Gastrocnemius medialis (tissue), 4 donors: ENCODE results near the gene TESK1. TPM values are rescaled to one million over a fixed set of nuclear protein-coding genes. Genes with fewer than 3 reads are reported as not detected.
A peak's percentile ranks its signal among the peaks of the same experiment; 100 is the strongest.

ENCODE experiments used
- ATAC-seq, 2 donors: fragments of 150-250 bp; one replicate each; pipeline ENCODE4 v1.9.1; 2016
- DNase-seq, 2 donors: peaks; one replicate each; pipeline ENCODE4 v3.0.0-alpha.2; 2019
- H3K27ac ChIP-seq, 4 donors: fragments of 200-600 bp; sonication (generic); 1 replicate in 1 of 4; 2 replicates in 3 of 4; pipeline ENCODE4 v1.5.1; 2016 to 2018; ENCODE audit warnings: mild to moderate bottlenecking in 2 of 4, moderate library complexity in 1 of 4
- H3K27me3 ChIP-seq, 3 donors: fragments of 200-600 bp; sonication (generic) in 2 of 3; 1 replicate in 1 of 3; 2 replicates in 2 of 3; pipeline versions ENCODE4 v1.5.1 to v1.6.0; 2016 to 2019; ENCODE audit warnings: mild to moderate bottlenecking in 1 of 3, moderate library complexity in 1 of 3
- H3K36me3 ChIP-seq, 2 donors: fragments of 200-600 bp; sonication (generic) in 1 of 2; one replicate each; pipeline ENCODE4 v1.5.1; 2017 to 2018
- H3K4me1 ChIP-seq, 2 donors: fragments of 200-600 bp; sonication (generic) in 1 of 2; one replicate each; pipeline ENCODE4 v1.5.1; 2016 to 2017; ENCODE audit warnings: mild to moderate bottlenecking in 2 of 2
- H3K4me3 ChIP-seq, 4 donors: fragments of 200-600 bp; sonication (generic) in 3 of 4; 1 replicate in 1 of 4; 2 replicates in 3 of 4; pipeline ENCODE4 v1.5.1; 2016 to 2019; ENCODE audit warnings: mild to moderate bottlenecking in 2 of 4
- H3K9me3 ChIP-seq, 3 donors: fragments of 200-600 bp; sonication (generic) in 2 of 3; 1 replicate in 1 of 3; 2 replicates in 2 of 3; pipeline ENCODE4 v1.5.1; 2016 to 2019
- POLR2A ChIP-seq, 2 donors: fragments of 450-650 bp; IDR thresholded peaks; one replicate each; pipeline ENCODE4 v1.6.1; 2017; ENCODE audit warnings: antibody characterized with exemption in 2 of 2, mild to moderate bottlenecking in 2 of 2, moderate library complexity in 2 of 2
- in situ Hi-C, 4 donors: fragments of 200-750 bp; cut with MboI; loops; one replicate each; pipeline versions ENCODE4 v1.15.0 to v1.8.0; 2017; ENCODE audit warnings: low sequenced_read_pairs in 4 of 4
- intact Hi-C: fragments of 100-400 bp; cut with DNase I; formaldehyde crosslinking; loops from one replicate; pipeline ENCODE4 v1.15.1; 2023; ENCODE audit warnings: low total_unique reads
- total RNA-seq, 4 donors: library from RNA; depleted of rRNA; stranded (reverse); fragments of >200 nt; gene quantifications; one replicate each; pipeline versions ENCODE4 v1.1.0 to v1.2.3, GENCODE V29; 2016
- TF ChIP-seq, protein P1 (sequence below), 5 experiments: fragments of 450-650 bp in 3 of 5; fragments of 200-600 bp in 2 of 5; sonication (generic) in 2 of 5; IDR thresholded peaks in 4 of 5; conservative IDR thresholded peaks in 1 of 5; 1 replicate in 4 of 5; 2 replicates in 1 of 5; pipeline ENCODE4 v1.5.1; 2016 to 2019; ENCODE audit warnings: antibody characterized with exemption in 5 of 5, mild to moderate bottlenecking in 3 of 5, moderate library complexity in 3 of 5

TESK1 gene
- total RNA-seq, 4 donors from 2014 or later = 48.1 to 108 (median 65.4) TPM

DNA sequence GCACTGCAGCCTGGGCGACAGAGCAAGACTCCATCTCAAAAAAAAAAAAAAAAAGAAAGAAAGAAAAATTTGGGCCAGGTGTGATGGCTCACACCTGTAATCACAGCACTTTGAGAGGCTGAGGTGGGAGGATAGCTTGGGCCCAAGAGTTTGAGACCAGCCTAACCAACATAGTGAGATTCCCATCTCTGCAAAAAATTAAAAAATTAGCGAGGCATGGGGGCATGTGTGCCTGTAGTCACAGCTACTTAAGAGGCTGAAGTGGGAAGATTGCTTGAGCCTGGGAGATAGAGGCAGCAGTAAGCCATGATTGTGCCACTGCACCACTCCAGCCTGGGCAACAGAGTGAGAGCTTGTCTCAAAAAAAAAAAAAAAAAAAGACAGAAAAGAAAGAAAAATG, 48.5 kb downstream of the TESK1 start:
- Histone ChIP-seq H3K36me3 (no peaks in the 10 kb centered on the region), H3K4me1 (peaks cover 0 to 6% of the 10 kb centered on the region in 2 donors), H3K27ac (no peak overlapping the region), H3K9me3 (no peaks in the 10 kb centered on the region), H3K4me3 (no peak overlapping the region), H3K27me3 (no peaks in the 10 kb centered on the region)
- intact Hi-C loops (loop anchor here (10.0 kb wide), 1 partner anchor 659 kb away; no protein-coding TSS in a partner anchor), in situ Hi-C loops (loop anchor here in 1 of 4 donors (25.0 kb wide), 1 partner anchor 91 kb away; a partner anchor contains a TSS)
- no peak for ATAC-seq
- no peak for TF ChIP-seq POLR2A (IDR thresholded peaks at IDR 0.05)
- TF ChIP-seq, protein P1, sequence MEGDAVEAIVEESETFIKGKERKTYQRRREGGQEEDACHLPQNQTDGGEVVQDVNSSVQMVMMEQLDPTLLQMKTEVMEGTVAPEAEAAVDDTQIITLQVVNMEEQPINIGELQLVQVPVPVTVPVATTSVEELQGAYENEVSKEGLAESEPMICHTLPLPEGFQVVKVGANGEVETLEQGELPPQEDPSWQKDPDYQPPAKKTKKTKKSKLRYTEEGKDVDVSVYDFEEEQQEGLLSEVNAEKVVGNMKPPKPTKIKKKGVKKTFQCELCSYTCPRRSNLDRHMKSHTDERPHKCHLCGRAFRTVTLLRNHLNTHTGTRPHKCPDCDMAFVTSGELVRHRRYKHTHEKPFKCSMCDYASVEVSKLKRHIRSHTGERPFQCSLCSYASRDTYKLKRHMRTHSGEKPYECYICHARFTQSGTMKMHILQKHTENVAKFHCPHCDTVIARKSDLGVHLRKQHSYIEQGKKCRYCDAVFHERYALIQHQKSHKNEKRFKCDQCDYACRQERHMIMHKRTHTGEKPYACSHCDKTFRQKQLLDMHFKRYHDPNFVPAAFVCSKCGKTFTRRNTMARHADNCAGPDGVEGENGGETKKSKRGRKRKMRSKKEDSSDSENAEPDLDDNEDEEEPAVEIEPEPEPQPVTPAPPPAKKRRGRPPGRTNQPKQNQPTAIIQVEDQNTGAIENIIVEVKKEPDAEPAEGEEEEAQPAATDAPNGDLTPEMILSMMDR (IDR thresholded peaks at IDR 0.05 in 4 of 5, conservative IDR thresholded peaks at IDR 0.05 in 1 of 5) = no peak
- DNase-seq = no peak

GRCh38 chr9:35656348-35656747, 51.3 kb downstream of the TESK1 start:
- H3K36me3 ChIP-seq = peaks cover 0 to 12% of the 10 kb centered on the region in 2 donors
- ATAC-seq = no peak
- no peaks in the 10 kb centered on the region for H3K9me3 ChIP-seq
- in situ Hi-C loops (loop anchor here in 1 of 4 donors (25.0 kb wide), 1 partner anchor 94 kb away; a partner anchor contains a TSS), intact Hi-C loops (loop anchor here (2.0 to 10.0 kb wide), 3 partner anchors 52 to 662 kb away; partner anchors contain the start of genes SPAG8 and TESK1)
- TF ChIP-seq, protein P1 (IDR thresholded peaks at IDR 0.05 in 4 of 5, conservative IDR thresholded peaks at IDR 0.05 in 1 of 5) = no peak
- TF ChIP-seq POLR2A (IDR thresholded peaks at IDR 0.05) = no peak
- H3K27ac ChIP-seq = peak overlapping the region; percentile 92 to 97 (median 96)
- H3K27me3 ChIP-seq = no peaks in the 10 kb centered on the region
- H3K4me3 ChIP-seq = no peak overlapping the region
- no peak for DNase-seq
- H3K4me1 ChIP-seq = peaks cover 24 to 29% of the 10 kb centered on the region in 2 donors

DNA sequence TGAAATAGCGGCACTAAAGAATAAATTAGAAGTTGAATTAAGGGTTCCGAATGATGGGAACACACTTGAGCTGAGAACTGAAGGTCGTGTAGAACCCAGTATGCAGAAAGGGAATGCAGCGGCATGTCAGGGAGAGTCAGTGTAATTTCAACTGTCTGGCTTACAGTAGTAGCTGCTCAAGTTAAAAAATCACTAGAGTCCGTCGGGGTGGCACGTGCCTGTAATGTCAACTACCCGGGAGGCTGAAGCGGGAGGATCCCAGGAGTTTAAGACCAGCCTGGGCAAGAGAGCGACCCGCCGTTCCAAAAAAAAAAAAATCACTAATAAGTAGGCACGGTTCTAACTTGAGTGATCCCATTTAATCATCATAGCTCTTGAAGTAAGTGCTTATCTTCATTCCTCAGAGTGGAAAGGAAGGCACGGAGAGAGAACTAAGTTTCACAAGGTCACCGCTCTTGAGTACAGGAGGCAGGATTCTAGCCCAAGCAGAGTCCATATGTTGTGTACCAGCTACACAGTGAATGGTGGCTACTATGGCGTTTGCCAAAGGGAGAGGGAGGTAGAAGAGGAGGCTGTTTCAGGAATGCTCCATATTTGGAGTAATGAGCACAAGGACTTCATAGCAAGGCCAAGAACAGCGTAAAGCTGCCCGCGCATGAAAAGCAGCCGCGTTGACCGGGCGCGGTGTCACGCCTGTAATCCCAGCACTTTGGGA, 51.9 kb downstream of the TESK1 start:
- Histone ChIP-seq H3K4me1 (peaks cover 28 to 29% of the 10 kb centered on the region in 2 donors), H3K4me3 (peak overlapping the region; percentile 59 to 84 (median 80)), H3K27ac (peak overlapping the region; percentile 92 to 97 (median 96)), H3K27me3 (no peaks in the 10 kb centered on the region), H3K36me3 (peaks cover 0 to 12% of the 10 kb centered on the region in 2 donors), H3K9me3 (no peaks in the 10 kb centered on the region)
- intact Hi-C loops = loop anchor here (1.0 to 10.0 kb wide), 4 partner anchors 11 to 662 kb away; partner anchors contain the start of genes SPAG8 and TESK1
- no peak for TF ChIP-seq POLR2A (IDR thresholded peaks at IDR 0.05)
- TF ChIP-seq, protein P1 (IDR thresholded peaks at IDR 0.05 in 4 of 5, conservative IDR thresholded peaks at IDR 0.05 in 1 of 5) = no peak
- DNase-seq = no peak
- in situ Hi-C loops = loop anchor here in 1 of 4 donors (25.0 kb wide), 1 partner anchor 95 kb away; a partner anchor contains a TSS
- peak; percentile 6 to 10 for ATAC-seq

- in situ Hi-C loops (loop anchor here in 1 of 4 donors (25.0 kb wide), 1 partner anchor 95 kb away; a partner anchor contains a TSS), intact Hi-C loops (loop anchor here (1.0 to 10.0 kb wide), 7 partner anchors 11 to 663 kb away; partner anchors contain the start of genes CREB3, SPAG8, TESK1 and TLN1)
- Histone ChIP-seq H3K9me3 (no peaks in the 10 kb centered on the region), H3K4me3 (peak within 1 kb of the TSS; percentile 79 to 85 (median 82)), H3K4me1 (peaks cover 28 to 29% of the 10 kb centered on the region in 2 donors), H3K27ac (peak within 1 kb of the TSS; percentile 92 to 97 (median 96)), H3K36me3 (peaks cover 0 to 12% of the 10 kb centered on the region in 2 donors), H3K27me3 (no peaks in the 10 kb centered on the region)
- peak; percentile 56 to 61 for TF ChIP-seq POLR2A (IDR thresholded peaks at IDR 0.05)
- TF ChIP-seq, protein P1 (IDR thresholded peaks at IDR 0.05 in 4 of 5, conservative IDR thresholded peaks at IDR 0.05 in 1 of 5) = peak; percentile 44 to 56 (median 52)
- DNase-seq (peak; percentile 97 to 98), ATAC-seq (peak; percentile 91 to 96)
These were observed 52.6 kb downstream of the TESK1 start, which contains the start of gene RMRP for GRCh38 chr9:35657546-35658136. RMRP (minus strand) TSS chr9:35658019.
